Brain pericyte (primary cell): ENCODE data around the gene BBS1.

Source experiments
- DNase-seq: peaks from one replicate; pipeline ENCODE4 v3.0.0-alpha.2; 2012; ENCODE audit warnings: low read depth, low spot score

The BBS1 gene

GRCh38 chr11:66549696-66550095, 39.3 kb downstream of the BBS1 start:
- no peak for DNase-seq

GRCh38 chr11:66550887-66551286, 40.5 kb downstream of the BBS1 start:
- no peak for DNase-seq

DNA sequence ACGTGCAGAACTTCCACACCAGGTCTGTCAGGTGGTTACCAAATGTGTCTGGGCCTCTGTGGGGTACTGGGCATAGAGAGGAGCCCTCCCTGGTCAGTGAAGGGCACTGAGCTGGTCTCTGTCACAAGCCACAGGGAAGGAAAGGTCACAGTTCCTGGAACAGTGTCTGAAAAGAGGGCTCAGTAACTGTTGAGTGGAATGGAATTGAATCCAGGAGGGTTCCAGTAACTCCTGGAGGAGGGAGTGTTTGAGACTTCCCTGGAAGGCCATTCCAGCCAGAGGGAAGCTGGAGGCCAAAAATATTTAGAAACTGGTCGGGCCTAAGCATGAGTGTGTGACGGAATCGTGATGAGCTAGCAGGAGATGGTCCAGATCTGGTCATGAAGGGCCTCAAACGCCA, 44.2 kb downstream of the BBS1 start:
- no peak for DNase-seq

DNA sequence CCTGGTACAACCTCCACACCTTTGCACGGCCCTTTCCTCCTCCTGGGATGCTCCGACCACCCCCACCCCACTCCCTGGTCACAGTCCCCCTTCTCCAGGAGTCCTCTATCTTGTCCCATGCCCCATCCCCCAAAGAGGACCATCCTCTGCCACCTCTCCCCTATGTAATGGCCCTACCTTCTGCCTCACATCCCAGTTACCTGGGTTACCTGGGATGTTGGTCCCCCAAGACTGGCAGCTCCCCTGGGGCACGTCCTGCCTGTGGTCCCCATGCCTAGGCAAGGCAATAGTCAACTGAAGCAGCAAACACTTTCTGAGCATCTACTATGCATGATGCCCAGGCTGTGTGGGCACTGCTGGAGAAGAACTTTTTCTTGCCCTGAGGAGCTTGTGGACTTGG, 45.0 kb downstream of the BBS1 start:
- no peak for DNase-seq

DNA sequence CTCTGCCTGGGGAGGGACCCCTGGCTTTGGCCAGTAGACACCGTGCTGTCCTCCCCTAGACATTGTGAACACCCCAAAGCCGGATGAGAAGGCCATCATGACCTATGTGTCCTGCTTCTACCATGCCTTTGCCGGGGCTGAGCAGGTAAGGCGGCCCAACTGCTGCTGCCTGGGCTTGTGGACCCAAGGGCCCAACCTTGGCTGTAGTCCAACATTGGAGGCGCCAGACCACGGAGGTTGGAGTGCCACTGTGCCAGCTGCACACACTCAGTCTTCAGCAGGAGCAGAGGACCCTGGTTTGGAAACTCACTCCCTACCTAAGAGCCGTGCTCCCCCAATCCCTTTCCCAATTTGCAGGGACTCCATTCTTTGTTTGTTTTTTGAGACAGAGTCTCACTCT, 45.7 kb downstream of the BBS1 start:
- no peak for DNase-seq

GRCh38 chr11:66557733-66558326, 47.4 kb downstream of the BBS1 start:
- no peak for DNase-seq

- no peak for DNase-seq
These were observed 48.9 kb downstream of the BBS1 start for GRCh38 chr11:66559142-66559865.

DNA sequence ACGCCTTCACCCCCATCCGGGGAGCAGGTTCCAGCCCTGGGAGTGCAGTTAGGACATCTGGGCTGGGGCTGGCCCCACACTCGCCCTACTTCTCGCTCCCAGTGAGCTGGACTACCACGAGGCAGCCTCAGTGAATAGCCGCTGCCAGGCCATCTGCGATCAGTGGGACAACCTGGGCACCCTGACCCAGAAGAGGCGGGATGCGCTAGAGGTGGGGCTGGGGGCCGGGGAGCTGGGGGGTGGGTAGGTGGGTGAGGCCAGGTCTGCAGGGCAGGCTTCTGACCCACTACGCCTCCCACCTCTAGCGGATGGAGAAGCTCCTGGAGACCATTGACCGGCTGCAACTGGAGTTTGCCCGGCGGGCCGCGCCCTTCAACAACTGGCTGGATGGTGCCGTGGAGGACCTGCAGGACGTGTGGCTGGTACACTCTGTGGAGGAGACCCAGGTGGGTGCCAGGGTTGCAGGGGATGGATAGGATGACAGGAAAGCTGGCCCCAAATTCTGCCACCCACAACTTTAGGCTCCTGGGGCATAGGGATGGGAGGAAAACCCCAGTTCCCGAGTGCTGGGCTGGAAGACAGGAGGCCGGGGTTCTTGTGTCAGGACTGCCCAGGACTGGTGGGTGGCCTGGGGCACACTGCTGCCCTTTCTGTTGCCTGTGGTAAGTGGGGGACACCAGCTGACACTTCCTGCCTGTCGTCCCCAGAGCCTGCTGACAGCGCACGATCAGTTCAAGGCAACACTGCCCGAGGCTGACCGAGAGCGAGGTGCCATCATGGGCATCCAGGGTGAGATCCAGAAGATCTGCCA, 49.6 kb downstream of the BBS1 start:
- no peak for DNase-seq

DNA sequence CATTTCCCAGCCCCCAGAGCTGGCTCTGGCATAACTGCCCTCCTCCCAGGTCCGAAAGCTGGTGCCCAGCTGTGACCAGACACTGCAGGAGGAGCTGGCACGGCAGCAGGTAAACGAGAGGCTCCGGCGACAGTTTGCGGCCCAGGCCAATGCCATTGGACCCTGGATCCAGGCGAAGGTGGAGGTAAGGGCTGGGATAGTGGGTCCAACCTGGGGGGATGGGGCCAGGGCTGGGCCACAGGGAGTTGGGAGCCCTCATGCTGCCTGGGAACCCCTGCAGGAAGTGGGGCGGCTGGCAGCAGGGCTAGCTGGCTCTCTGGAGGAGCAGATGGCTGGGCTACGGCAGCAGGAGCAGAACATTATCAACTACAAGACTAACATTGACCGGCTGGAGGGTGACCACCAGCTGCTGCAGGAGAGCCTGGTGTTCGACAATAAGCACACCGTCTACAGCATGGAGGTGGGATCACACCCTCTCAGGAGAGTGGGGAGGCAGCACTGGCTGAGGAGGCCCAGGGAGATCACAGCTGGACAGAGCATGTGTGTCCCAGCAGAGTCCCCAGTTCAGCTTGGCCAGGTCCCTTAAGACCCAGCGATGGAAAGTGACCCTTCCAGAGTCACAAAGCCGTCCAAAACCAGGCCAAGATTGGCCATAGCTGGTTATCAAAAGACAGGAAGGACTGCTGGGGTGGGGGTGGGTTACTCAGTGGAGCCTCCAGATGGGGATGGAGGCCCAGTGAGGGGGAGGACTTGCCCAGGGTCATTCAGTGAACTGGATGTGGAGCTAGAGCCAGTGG, 50.9 kb downstream of the BBS1 start:
- no peak for DNase-seq

GRCh38 chr11:66561975-66562248, 51.5 kb downstream of the BBS1 start:
- no peak for DNase-seq

- DNase-seq: no peak
These were observed 51.8 kb downstream of the BBS1 start for GRCh38 chr11:66562275-66562674.

GRCh38 chr11:66562907-66563583, 52.6 kb downstream of the BBS1 start:
- DNase-seq: no peak

DNA sequence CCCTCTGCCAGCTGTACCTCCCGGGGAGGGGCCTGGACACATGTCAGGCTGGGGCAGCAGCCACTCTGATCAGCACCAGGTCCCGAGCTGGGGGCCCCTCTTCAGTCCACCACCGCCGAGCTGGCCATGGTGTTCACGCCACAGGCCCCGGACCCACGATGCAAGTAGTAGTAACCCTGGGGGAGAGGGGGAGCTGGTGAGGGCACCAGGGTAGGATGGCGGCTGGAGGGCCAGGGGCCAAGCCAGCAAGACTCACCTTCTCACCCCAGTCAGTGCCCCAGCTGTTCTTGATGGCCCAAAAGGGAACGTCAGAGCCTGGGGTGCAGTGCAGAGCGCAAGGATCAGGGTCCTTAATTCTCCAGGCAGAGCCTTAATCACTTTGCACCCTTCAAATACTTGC, 53.4 kb downstream of the BBS1 start:
- no peak for DNase-seq

DNA sequence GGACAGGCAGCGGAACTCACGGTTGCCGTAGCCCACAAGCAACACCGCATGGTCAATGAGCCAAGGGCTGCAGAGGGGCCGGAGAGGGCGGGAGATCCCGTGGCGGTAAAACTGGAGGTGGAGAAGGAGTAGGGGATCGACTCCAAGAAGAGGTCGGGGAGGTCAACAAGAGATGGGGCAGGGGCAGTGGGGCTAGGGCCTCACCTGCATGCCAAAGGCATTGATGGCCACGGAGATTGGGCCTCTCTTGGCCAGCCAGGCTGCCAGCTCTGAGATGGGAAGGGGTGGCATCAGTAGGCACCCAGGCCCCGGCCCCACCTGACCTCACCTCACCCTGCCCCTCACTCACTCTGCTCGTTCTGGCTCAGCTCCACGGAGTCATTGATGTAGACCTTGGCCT, 54.1 kb downstream of the BBS1 start:
- DNase-seq: no peak

DNA sequence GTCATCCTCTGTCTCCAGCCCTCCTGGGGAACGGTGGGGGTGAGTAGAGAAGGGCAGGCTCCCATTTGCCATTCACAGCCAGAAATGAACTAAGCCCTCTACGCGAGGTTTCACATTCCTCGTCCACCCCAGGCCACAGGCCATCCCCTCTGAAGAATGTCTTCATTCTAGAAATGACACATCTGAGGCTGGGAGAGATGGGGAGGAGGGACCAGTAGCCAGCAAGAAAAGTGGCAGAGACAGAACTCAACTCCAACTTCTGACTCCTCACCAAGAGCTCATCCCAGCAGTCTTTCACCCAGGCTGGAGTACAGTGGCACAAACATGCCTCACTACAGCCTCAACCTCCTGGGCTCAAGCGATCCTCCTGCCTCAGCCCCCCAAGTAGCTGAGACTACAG, 54.5 kb downstream of the BBS1 start:
- DNase-seq: no peak

DNA sequence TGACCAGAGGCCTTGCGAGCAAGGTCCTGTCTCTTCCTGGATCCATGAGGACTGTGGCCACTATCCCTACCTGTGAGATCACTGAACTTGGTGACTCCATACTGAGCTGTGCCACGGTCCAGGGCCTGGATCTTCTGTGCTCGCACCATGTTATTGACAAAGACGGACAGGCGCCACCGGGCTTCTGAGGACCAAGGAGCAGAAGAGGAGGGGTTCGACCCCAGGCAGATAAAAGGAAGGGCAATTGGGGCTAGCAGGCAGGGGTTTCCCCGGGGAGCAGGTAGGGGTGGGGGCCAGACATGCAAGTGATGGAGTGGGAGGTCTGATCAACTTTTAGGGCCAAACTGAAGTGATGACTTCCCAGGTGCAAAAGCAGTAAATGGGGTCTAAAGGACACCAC, 55.8 kb downstream of the BBS1 start:
- no peak for DNase-seq

DNA sequence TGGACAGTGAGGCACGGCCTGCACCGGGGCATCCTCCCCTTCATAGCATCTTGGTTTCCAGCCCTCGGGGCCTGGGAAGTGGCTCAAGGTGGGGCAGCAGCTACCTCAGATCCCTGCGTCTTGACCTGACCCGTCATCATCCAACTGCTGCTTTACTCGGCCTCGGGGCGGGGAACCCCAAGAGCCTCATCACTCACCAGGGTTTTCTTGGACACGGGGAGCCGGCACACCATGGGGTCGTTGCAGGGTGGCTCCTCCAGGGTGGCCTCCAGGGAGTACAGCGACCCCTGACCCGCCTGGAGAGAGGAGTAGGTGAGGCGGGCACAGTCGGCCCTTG, 57.3 kb downstream of the BBS1 start:
- DNase-seq: no peak

GRCh38 chr11:66568124-66568916, 57.9 kb downstream of the BBS1 start, which contains the start of gene CTSF:
Gene CTSF, minus strand, starts transcription at chr11:66568606. Its CDS starts 120 bp downstream, at chr11:66568486.
- DNase-seq: no peak

DNA sequence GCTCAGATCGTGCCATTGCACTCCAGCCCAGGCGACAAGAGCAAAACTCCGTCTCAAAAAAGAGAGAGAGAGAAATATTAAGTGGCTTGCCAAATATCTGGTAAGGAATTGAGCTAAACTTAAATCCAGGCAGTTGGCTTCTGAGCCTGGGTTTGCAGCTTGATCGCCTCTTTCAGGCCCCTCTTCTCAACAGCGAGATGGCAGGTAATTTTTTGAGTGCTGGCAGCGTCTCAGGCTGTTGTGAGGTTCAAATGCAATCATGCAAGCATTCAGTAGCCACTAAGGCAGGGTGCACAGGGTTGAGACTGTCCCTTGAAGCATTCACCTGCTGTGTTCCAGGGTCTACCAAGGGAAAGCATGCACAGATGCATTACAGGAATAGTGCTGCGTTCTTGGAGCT, 58.6 kb downstream of the BBS1 start:
- DNase-seq: no peak

DNA sequence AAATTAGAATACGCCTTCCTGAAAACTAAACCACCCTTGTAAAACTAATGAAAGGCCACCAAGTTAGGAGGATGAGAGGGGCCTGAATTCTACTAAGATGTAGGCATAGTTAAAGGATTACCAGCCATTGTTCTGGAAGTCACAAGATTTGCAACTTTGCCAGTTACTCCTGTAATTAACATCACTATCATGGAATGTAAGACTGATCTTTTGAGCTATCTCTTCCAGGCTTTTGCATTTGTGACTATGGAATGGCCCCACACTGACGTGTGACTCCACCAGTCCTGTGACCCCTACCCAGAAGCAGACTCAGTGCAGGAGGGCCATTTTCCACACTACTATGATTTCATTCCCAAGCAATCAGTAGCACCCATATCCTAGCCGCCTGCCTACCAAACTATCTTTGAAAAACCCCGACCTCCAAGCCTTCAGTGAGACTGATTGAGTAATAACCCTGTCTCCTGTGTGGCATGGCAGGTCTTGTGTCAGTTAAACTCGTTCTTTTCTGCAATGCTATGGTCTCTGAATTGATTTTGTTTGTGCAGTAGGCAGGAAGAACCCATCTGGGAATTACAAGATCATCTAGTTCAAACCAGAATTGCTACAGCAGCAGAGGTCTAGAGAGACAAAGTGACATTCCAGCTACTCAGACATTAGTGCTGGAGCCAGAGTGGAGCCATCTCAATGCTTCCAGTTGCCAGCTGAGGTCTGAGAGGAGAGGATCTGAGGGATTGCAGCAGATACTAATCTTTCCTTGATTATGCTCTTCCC, 59.8 kb downstream of the BBS1 start:
- no peak for DNase-seq
